CD14-positive monocyte (primary cell): ENCODE results near the gene RIMBP2. TPM values are rescaled to one million over a fixed set of nuclear protein-coding genes. Genes with fewer than 3 reads are reported as not detected.

Experiments
- DNase-seq, 3 donors: peaks; one replicate each; pipeline ENCODE4 v3.0.0-alpha.2; 2011 to 2022
- H2AFZ ChIP-seq: 2 replicates; pipeline ENCODE4 v1.6.0; 2012; ENCODE audit warnings: mild to moderate bottlenecking, low read depth, low read length, inconsistent platforms; ENCODE audit not compliant: insufficient read depth, poor library complexity, severe bottlenecking
- H3K27ac ChIP-seq, 2 donors: 1 replicate in 1 of 2; 2 replicates in 1 of 2; pipeline ENCODE4 v1.5.1; 2012 to 2013; ENCODE audit warnings: low read length in 2 of 2, control low read depth in 1 of 2, inconsistent platforms in 1 of 2, low read depth in 1 of 2, mild to moderate bottlenecking in 1 of 2
- H3K27me3 ChIP-seq, 2 donors: one replicate each; pipeline versions ENCODE4 v1.6.0 to v1.6.1; 2011 to 2013; ENCODE audit warnings: low read length in 2 of 2; ENCODE audit not compliant: control insufficient read depth in 2 of 2, insufficient read depth in 2 of 2
- H3K36me3 ChIP-seq, 2 donors: replicated peaks in 1 of 2; 1 replicate in 1 of 2; 2 replicates in 1 of 2; pipeline versions ENCODE4 v1.5.1 to v1.6.1; 2012 to 2013; ENCODE audit warnings: low read length in 2 of 2, control low read depth in 1 of 2, inconsistent platforms in 1 of 2, mild to moderate bottlenecking in 1 of 2; ENCODE audit not compliant: insufficient read depth in 2 of 2, control insufficient read depth in 1 of 2
- H3K4me1 ChIP-seq, 2 donors: 1 replicate in 1 of 2; 2 replicates in 1 of 2; pipeline versions ENCODE4 v1.5.1 to v1.6.1; 2012 to 2013; ENCODE audit warnings: low read length in 2 of 2, control low read depth in 1 of 2, inconsistent platforms in 1 of 2, mild to moderate bottlenecking in 1 of 2, moderate library complexity in 1 of 2; ENCODE audit not compliant: insufficient read depth in 2 of 2, control insufficient read depth in 1 of 2
- H3K4me2 ChIP-seq: replicated peaks from 2 replicates; pipeline ENCODE3; 2012; ENCODE audit warnings: low read length, moderate library complexity, mild to moderate bottlenecking; ENCODE audit not compliant: poor library complexity, severe bottlenecking; ENCODE audit errors: extremely low read depth
- H3K4me3 ChIP-seq, 3 experiments: fragments of 200-600 bp in 1 of 3; sonication (generic) in 1 of 3; replicated peaks in 1 of 3; 1 replicate in 2 of 3; 2 replicates in 1 of 3; pipeline ENCODE4 v1.5.1; 2011 to 2013; ENCODE audit warnings: low read length in 3 of 3, mild to moderate bottlenecking in 3 of 3, control low read depth in 2 of 3, low read depth in 2 of 3, inconsistent platforms in 1 of 3, moderate library complexity in 1 of 3
- H3K79me2 ChIP-seq: 2 replicates; pipeline ENCODE4 v1.6.0; 2012; ENCODE audit warnings: mild to moderate bottlenecking, control low read depth, inconsistent platforms, low read length, moderate library complexity; ENCODE audit not compliant: insufficient read depth
- H3K9ac ChIP-seq: 2 replicates; pipeline ENCODE4 v1.6.0; 2017; ENCODE audit warnings: low read length, mild to moderate bottlenecking; ENCODE audit not compliant: insufficient read depth, poor library complexity, severe bottlenecking
- H3K9me3 ChIP-seq, 2 donors: replicated peaks in 1 of 2; 1 replicate in 1 of 2; 2 replicates in 1 of 2; pipeline versions ENCODE4 v1.5.1 to v1.6.1; 2012 to 2013; ENCODE audit warnings: low read length in 2 of 2, control low read depth in 1 of 2; ENCODE audit not compliant: control insufficient read depth in 1 of 2, insufficient read depth in 1 of 2
- H4K20me1 ChIP-seq: 2 replicates; pipeline ENCODE4 v1.6.0; 2012; ENCODE audit warnings: mild to moderate bottlenecking, low read length, control low read depth, moderate library complexity; ENCODE audit not compliant: insufficient read depth
- H3K27ac Mint-ChIP-seq, 7 donors: one replicate each; pipeline ENCODE4 v1.8.0; 2020; ENCODE audit warnings: mild to moderate bottlenecking in 7 of 7, mixed read lengths in 7 of 7, moderate library complexity in 6 of 7, inconsistent platforms in 2 of 7
- H3K27me3 Mint-ChIP-seq, 3 donors: one replicate each; pipeline ENCODE4 v1.8.0; 2021 to 2022; ENCODE audit warnings: low read depth in 3 of 3, mild to moderate bottlenecking in 3 of 3, mixed read lengths in 3 of 3, moderate library complexity in 3 of 3, inconsistent platforms in 1 of 3
- H3K36me3 Mint-ChIP-seq, 2 donors: one replicate each; pipeline ENCODE4 v1.8.0; 2020; ENCODE audit warnings: mixed read lengths in 2 of 2, inconsistent platforms in 1 of 2, mild to moderate bottlenecking in 1 of 2
- H3K4me1 Mint-ChIP-seq: one replicate; pipeline ENCODE4 v1.8.0; 2020; ENCODE audit warnings: mild to moderate bottlenecking, mixed read lengths
- H3K4me3 Mint-ChIP-seq, 2 donors: one replicate each; pipeline ENCODE4 v1.8.0; 2020; ENCODE audit warnings: mild to moderate bottlenecking in 2 of 2, mixed read lengths in 2 of 2, moderate library complexity in 1 of 2
- H3K9me3 Mint-ChIP-seq, 7 donors: one replicate each; pipeline ENCODE4 v1.8.0; 2020 to 2022; ENCODE audit warnings: mixed read lengths in 7 of 7, mild to moderate bottlenecking in 6 of 7, moderate library complexity in 6 of 7, inconsistent platforms in 2 of 7
- WGBS: methylation state at CpG from one replicate; pipeline ENCODE4 v1.1.5; 2013; ENCODE audit warnings: missing lambda C conversion rate; ENCODE audit not compliant: insufficient coverage; 5-methylcytosine and 5-hydroxymethylcytosine counted together
- intact Hi-C, 2 donors: fragments of 100-400 bp; cut with micrococcal nuclease; formaldehyde crosslinking; loops; one replicate each; pipeline versions ENCODE4 v1.15.0 to v1.15.1; 2023
- polyA plus RNA-seq, 3 donors: library from polyadenylated mRNA; depleted of rRNA in 1 of 3; unstranded in 2 of 3; stranded (reverse) in 1 of 3; fragments of 300-500 nt in 2 of 3; fragments of >200 nt in 1 of 3; fragmentation: Illumina TruSeq in 2 of 3; gene quantifications; 1 replicate in 2 of 3; 2 replicates in 1 of 3; pipeline ENCODE4 v1.2.3, GENCODE V29; 2012 to 2021
- TF ChIP-seq, protein P1 (sequence below): fragments of 200-600 bp; IDR thresholded peaks from one replicate; pipeline ENCODE4 v1.8.0; 2022; ENCODE audit warnings: antibody characterized with exemption, mild to moderate bottlenecking

The RIMBP2 gene
- polyA plus RNA-seq, 3 donors: not detected

DNA sequence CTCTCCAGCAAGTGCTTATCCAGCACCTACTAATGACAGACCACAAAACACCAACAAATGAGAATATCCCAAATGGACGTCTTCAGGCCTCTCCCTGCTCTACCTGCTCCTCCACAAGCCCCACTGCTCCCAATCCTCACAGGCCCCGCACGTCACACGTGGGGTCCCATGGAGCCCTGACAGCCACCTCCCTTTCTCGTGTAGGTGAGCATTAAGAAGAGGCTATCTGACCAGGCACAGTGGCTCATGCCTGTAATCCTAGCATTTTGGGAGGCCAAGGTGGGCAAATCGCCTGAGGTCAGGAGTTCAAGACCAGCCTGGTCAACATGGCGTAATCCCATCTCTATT is 5.4 kb downstream of the RIMBP2 start:
- no peak overlapping the region for H3K27ac Mint-ChIP-seq
- no peaks in the 10 kb centered on the region for H3K36me3 Mint-ChIP-seq
- H3K4me1 ChIP-seq: no peaks in the 10 kb centered on the region

DNA sequence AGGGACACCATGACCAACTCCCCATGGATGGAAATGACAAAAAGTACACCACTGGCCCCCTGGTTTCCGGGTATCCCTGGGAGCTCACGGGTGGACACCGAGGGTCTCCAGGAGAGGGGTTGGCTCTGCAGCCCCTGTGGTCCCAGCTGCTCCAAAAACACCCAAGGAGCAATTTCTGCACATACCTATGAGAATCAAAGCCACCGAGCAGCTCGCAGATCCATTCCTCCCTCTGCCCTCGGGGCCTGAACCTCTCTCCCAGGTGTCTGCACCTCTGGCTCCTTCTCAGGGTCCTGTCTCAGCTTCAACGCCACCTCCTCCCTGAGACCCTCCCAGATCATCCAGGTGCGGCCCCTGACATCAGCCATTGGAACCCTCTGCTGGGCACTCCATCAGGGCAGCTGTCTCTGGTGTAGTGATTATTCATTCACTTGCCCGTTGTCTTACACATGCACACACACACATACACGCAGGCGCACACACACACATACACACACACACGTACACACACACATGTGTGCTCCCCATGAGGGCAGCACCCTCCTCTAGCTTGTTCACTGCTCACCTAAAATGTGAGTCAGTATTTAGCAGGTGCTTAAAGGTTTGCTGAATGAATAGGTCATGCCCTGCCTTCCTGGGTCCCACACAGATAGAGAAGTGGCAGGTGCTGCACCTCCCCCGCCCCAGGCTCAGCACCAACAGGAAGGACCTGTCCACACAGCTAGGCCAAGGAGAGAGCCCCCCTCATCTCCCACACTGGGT is 5.9 kb downstream of the RIMBP2 start:
- peaks cover 0 to 11% (median 2%) of the 10 kb centered on the region in 7 donors for H3K9me3 Mint-ChIP-seq
- H3K4me2 ChIP-seq: no peak overlapping the region
- no peak for DNase-seq
- no peaks in the 10 kb centered on the region for H3K36me3 Mint-ChIP-seq
- intact Hi-C loops: no loop called here
- no peak overlapping the region for H3K27ac ChIP-seq
- H3K4me1 ChIP-seq: no peaks in the 10 kb centered on the region
- H3K36me3 ChIP-seq: no peaks in the 10 kb centered on the region
- no peak overlapping the region for H3K4me3 ChIP-seq
- no peaks in the 10 kb centered on the region for H4K20me1 ChIP-seq
- H2AFZ ChIP-seq: no peak overlapping the region
- peak overlapping the region in 1 of 7 donors; percentile 49 for H3K27ac Mint-ChIP-seq
- H3K4me1 Mint-ChIP-seq: no peaks in the 10 kb centered on the region
- H3K9me3 ChIP-seq: peaks cover 0 to 3% of the 10 kb centered on the region in 2 donors
- TF ChIP-seq, protein P1, sequence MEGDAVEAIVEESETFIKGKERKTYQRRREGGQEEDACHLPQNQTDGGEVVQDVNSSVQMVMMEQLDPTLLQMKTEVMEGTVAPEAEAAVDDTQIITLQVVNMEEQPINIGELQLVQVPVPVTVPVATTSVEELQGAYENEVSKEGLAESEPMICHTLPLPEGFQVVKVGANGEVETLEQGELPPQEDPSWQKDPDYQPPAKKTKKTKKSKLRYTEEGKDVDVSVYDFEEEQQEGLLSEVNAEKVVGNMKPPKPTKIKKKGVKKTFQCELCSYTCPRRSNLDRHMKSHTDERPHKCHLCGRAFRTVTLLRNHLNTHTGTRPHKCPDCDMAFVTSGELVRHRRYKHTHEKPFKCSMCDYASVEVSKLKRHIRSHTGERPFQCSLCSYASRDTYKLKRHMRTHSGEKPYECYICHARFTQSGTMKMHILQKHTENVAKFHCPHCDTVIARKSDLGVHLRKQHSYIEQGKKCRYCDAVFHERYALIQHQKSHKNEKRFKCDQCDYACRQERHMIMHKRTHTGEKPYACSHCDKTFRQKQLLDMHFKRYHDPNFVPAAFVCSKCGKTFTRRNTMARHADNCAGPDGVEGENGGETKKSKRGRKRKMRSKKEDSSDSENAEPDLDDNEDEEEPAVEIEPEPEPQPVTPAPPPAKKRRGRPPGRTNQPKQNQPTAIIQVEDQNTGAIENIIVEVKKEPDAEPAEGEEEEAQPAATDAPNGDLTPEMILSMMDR: no peak
- H3K4me3 Mint-ChIP-seq: no peak overlapping the region
- 97% methylated on average over 10 of the region's 13 CpGs for WGBS
- no peak overlapping the region for H3K9ac ChIP-seq
- H3K27me3 ChIP-seq: peaks cover under 1 to 25% of the 10 kb centered on the region in 2 donors
- no peaks in the 10 kb centered on the region for H3K79me2 ChIP-seq
- peaks cover 19 to 34% (median 32%) of the 10 kb centered on the region in 3 donors for H3K27me3 Mint-ChIP-seq

More for the DNA sequence above, 5.4 kb downstream of the RIMBP2 start:
- peaks cover 23 to 39% (median 38%) of the 10 kb centered on the region in 3 donors for H3K27me3 Mint-ChIP-seq
- no peaks in the 10 kb centered on the region for H3K36me3 ChIP-seq
- no peak overlapping the region for H3K9ac ChIP-seq
- peaks cover 3 to 30% of the 10 kb centered on the region in 2 donors for H3K27me3 ChIP-seq
- no peak overlapping the region for H3K4me3 ChIP-seq
- no peak overlapping the region for H3K27ac ChIP-seq
- no peaks in the 10 kb centered on the region for H3K79me2 ChIP-seq
- no peaks in the 10 kb centered on the region for H4K20me1 ChIP-seq
- H2AFZ ChIP-seq: no peak overlapping the region
- no peaks in the 10 kb centered on the region for H3K4me1 Mint-ChIP-seq
- intact Hi-C loops: no loop called here
- no peak overlapping the region for H3K4me3 Mint-ChIP-seq
- H3K9me3 Mint-ChIP-seq: peaks cover 0 to 11% (median 2%) of the 10 kb centered on the region in 7 donors
- WGBS: 89% methylated on average over 3 of the region's 7 CpGs
- DNase-seq: no peak
- H3K4me2 ChIP-seq: no peak overlapping the region
- peaks cover 0 to 8% of the 10 kb centered on the region in 2 donors for H3K9me3 ChIP-seq
- TF ChIP-seq, protein P1: no peak
